Tibial nerve (tissue), 3 donors: ENCODE data around the gene IL11RA.

Source experiments
- CTCF ChIP-seq, 5 experiments: fragments of 200-600 bp in 3 of 5; fragments of 450-650 bp in 2 of 5; sonication (generic) in 3 of 5; IDR thresholded peaks; one replicate each; pipeline ENCODE4 v1.5.1; 2016 to 2019; ENCODE audit warnings: antibody characterized with exemption in 5 of 5, mild to moderate bottlenecking in 3 of 5, moderate library complexity in 2 of 5
- POLR2A ChIP-seq, 2 donors: fragments of 450-650 bp; IDR thresholded peaks; one replicate each; pipeline ENCODE4 v1.6.1; 2017; ENCODE audit warnings: antibody characterized with exemption in 2 of 2, mild to moderate bottlenecking in 2 of 2, moderate library complexity in 2 of 2

GRCh38 chr9:34669809-34670562 is 18.0 kb downstream of the IL11RA start:
- TF ChIP-seq POLR2A (IDR thresholded peaks at IDR 0.05), result no peak
- no peak for TF ChIP-seq CTCF (IDR thresholded peaks at IDR 0.05)
